ENCODE measurements around the gene PDCD1. TPM values are rescaled to one million over a fixed set of nuclear protein-coding genes. Genes with fewer than 3 reads are reported as not detected.

The PDCD1 gene
- total RNA-seq, 4 donors from 2014 or later = not detected

- peak overlapping the region; percentile 28 for H3K4me3 ChIP-seq
- H3K36me3 ChIP-seq = no peaks in the 10 kb centered on the region
- WGBS = 32% methylated on average over 27 of the region's 54 CpGs
- DNase-seq (ENCODE audit: low spot score in 2 of 2) = peak; percentile 56 to 69
- TF ChIP-seq POLR2A (IDR thresholded peaks at IDR 0.05) (no peak), EP300 (IDR thresholded peaks at IDR 0.05) (no peak), CTCF (IDR thresholded peaks at IDR 0.05) (no peak), POLR2AphosphoS5 (IDR thresholded peaks at IDR 0.05) (no peak)
- H3K27me3 ChIP-seq = no peaks in the 10 kb centered on the region
- peak overlapping the region; percentile 64 for H3K27ac ChIP-seq
- H3K4me1 ChIP-seq = peaks cover 39% of the 10 kb centered on the region
- H3K9me3 ChIP-seq = no peaks in the 10 kb centered on the region
These were observed 43.0 kb upstream of the PDCD1 start for GRCh38 chr2:241901500-241902351.

DNA sequence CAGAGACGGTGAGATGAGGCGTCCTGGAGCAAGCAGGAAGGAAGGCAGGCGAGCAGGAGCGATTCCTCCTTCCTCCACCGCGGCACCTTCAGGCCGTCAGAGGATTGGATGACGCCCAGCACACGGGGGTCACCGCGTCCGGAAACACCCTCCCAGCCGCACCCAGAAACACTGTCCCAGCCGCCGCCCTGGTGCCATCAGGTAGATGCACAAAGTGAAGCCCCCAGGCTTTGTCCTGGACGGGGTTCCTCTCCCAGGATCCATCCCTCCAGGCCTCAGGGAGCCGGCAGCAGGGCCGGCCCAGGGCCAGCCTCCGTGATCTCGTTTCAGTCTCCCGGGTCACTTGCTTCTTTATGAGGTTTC lies 42.3 kb upstream of the PDCD1 start:
- whole genome bisulfite sequencing = 70% methylated on average over 10 of the region's 21 CpGs
- no peak for TF ChIP-seq CTCF (IDR thresholded peaks at IDR 0.05)
- no peak for TF ChIP-seq POLR2A (IDR thresholded peaks at IDR 0.05)
- TF ChIP-seq EP300 (IDR thresholded peaks at IDR 0.05) = no peak
- TF ChIP-seq POLR2AphosphoS5 (IDR thresholded peaks at IDR 0.05) = no peak
- Histone ChIP-seq H3K4me3 (no peak overlapping the region), H3K27me3 (no peaks in the 10 kb centered on the region), H3K27ac (peak overlapping the region; percentile 64), H3K9me3 (no peaks in the 10 kb centered on the region), H3K4me1 (peaks cover 42% of the 10 kb centered on the region), H3K36me3 (no peaks in the 10 kb centered on the region)
- DNase-seq (ENCODE audit: low spot score in 2 of 2) = peak; percentile 53 to 75

- Histone ChIP-seq H3K4me1 (peaks cover 48% of the 10 kb centered on the region), H3K4me3 (no peak overlapping the region), H3K36me3 (no peaks in the 10 kb centered on the region), H3K27me3 (no peaks in the 10 kb centered on the region), H3K27ac (peak overlapping the region; percentile 64), H3K9me3 (no peaks in the 10 kb centered on the region)
- 68% methylated on average over 25 of the region's 32 CpGs for WGBS
- DNase-seq (ENCODE audit: low spot score in 2 of 2) = peak; percentile 48 to 57
- no peak for TF ChIP-seq EP300 (IDR thresholded peaks at IDR 0.05)
- TF ChIP-seq POLR2A (IDR thresholded peaks at IDR 0.05) = no peak
- no peak for TF ChIP-seq POLR2AphosphoS5 (IDR thresholded peaks at IDR 0.05)
- no peak for TF ChIP-seq CTCF (IDR thresholded peaks at IDR 0.05)
These were observed 41.7 kb upstream of the PDCD1 start for GRCh38 chr2:241900251-241901017.

DNA sequence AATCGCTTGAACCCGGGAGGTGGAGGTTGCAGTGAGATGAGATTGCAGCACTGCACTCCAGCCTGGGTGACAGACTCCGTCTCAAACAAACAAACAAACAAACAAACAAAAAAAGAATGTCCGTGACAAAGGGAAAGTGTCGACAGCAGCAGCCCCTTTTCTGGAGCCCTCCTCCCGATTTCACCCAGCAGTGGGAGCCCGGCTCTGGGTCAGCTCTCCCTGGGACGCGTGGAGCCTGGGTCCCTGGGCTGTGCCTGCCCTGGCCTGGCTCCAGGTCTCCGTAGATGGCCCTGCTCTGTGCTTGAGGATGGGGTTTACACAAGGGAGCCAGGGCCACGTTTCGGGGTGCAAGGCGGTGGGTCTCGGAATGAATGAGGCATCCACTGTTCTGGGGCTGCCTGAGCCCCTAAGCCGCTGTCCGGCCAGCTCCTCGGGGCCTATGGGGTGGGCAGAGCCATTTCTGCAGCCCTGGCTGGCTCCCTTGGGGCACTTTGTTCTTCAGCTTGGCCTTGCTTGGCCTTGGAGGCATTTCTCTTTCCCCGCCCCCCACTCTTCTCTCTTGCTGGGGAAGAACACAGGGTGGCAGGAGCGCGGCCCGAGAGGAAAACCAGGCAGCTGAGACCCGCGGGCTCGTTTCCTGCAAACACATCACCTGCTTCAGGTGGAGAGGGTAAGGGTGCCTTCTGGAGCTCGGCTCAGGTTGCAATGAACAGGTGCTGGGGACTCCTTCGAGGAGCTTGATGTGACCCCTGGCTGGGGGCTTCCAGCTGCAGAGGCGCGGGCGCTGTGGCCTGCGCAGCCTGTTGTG lies 40.0 kb upstream of the PDCD1 start:
- Histone ChIP-seq H3K4me3 (no peak overlapping the region), H3K27ac (no peak overlapping the region), H3K4me1 (peaks cover 59% of the 10 kb centered on the region), H3K36me3 (no peaks in the 10 kb centered on the region), H3K27me3 (no peaks in the 10 kb centered on the region), H3K9me3 (no peaks in the 10 kb centered on the region)
- TF ChIP-seq CTCF (IDR thresholded peaks at IDR 0.05) (no peak), EP300 (IDR thresholded peaks at IDR 0.05) (no peak), POLR2A (IDR thresholded peaks at IDR 0.05) (no peak), POLR2AphosphoS5 (IDR thresholded peaks at IDR 0.05) (no peak)
- 80% methylated on average over 15 of the region's 30 CpGs for WGBS
- DNase-seq (ENCODE audit: low spot score in 2 of 2) = peak; percentile 63 to 73

All from suprapubic skin (tissue), 4 donors.